PC-3 (cell line): ENCODE data around the gene SIL1.

Source experiments
- CTCF ChIP-seq: fragments of 300-600 bp; sonication (generic); conservative IDR thresholded peaks from 2 replicates; pipeline ENCODE4 v1.5.1; 2017; ENCODE audit warnings: antibody characterized with exemption, low read depth, mild to moderate bottlenecking, low read length
- EZH2 ChIP-seq: fragments of 300-600 bp; sonication (generic); IDR thresholded peaks from one replicate; pipeline ENCODE4 v1.6.1; 2017; ENCODE audit warnings: antibody characterized with exemption, mild to moderate bottlenecking, low read length; ENCODE audit not compliant: unreplicated experiment

- TF ChIP-seq EZH2, result no peak
- no peak for TF ChIP-seq CTCF
These were observed 176.8 kb downstream of the SIL1 start for GRCh38 chr5:139021346-139021745.
